ENCODE results near the gene EGLN3.

The EGLN3 gene

GRCh38 chr14:33962016-33962415 lies 11.1 kb upstream of the EGLN3 start:
- no peak for DNase-seq (ENCODE audit: low read depth)

- DNase-seq (ENCODE audit: low read depth) = no peak
Measured at GRCh38 chr14:33959692-33960151, 8.8 kb upstream of the EGLN3 start.

- DNase-seq (ENCODE audit: low read depth) = no peak
Measured at GRCh38 chr14:33958605-33959226, 7.8 kb upstream of the EGLN3 start.

DNA sequence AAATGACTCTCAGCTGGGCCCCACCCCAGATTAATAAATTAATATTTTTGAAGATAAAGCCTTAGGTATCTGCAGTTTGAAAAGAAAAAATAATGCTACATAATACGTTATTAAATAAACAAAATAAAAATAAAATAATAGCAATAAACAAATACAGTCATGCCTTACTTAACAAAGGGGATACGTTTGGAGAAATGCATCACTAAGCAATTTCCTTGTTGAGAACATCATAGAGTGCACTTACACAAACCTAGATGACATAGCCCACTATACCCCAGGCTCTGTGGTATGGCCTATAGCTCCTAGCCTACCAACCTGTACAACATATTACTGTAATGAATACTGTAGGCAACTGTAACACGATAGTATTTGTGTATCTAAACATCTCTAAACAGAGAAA lies 7.1 kb upstream of the EGLN3 start:
- DNase-seq (ENCODE audit: low read depth) = no peak

DNA sequence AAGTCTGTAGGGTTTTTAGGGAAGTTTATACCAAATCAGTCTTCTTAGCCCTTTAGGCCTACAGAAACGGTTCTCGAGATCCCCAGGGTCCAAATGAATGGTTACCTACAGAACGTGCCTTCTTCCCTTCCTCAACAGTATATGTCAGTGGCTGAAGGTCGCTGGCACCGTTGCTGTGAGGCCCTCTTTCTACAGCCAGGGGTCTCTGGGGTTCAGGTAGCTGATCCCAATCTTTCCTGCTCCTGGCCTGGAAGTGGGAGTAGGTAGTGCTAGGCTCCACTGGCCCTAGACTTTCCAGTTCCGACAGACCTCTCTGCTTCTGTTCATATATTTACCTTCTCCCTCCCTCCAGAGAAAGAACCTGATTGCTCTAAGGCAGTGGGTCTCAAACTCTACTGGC lies 6.4 kb upstream of the EGLN3 start:
- DNase-seq (ENCODE audit: low read depth) = no peak

- DNase-seq (ENCODE audit: low read depth) = no peak
Measured at GRCh38 chr14:33956640-33957039, 5.8 kb upstream of the EGLN3 start.

DNA sequence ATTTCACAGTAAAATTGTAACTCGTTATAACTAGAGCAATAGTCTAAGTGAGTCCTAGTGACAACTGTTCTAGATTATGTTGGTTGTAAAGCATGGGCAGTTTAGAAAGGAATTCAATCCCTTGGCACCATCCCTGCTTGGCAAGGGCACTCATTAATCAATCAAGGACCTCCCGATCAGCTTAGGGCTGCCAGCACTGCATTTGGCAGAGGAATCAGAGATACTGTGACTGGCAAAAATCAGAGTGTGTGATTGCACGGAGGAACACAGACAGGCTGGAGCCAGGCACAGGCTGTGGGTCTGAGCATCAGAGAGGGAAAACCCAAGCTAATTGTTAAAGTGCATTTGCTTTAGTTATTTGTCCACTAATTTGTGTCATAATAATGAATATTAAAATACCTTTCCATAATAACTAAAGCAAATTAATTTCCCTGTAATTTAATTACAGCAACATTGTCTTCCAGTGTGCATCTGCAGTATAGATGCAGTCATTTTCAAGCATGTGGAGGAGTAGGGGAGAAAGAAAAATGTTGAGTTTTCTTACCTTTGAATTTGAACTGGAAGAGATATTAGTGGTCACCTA lies 3.2 kb upstream of the EGLN3 start:
- DNase-seq (ENCODE audit: low read depth) = no peak

GRCh38 chr14:33952541-33952940 lies 1.7 kb upstream of the EGLN3 start:
- DNase-seq (ENCODE audit: low read depth) = no peak

DNA sequence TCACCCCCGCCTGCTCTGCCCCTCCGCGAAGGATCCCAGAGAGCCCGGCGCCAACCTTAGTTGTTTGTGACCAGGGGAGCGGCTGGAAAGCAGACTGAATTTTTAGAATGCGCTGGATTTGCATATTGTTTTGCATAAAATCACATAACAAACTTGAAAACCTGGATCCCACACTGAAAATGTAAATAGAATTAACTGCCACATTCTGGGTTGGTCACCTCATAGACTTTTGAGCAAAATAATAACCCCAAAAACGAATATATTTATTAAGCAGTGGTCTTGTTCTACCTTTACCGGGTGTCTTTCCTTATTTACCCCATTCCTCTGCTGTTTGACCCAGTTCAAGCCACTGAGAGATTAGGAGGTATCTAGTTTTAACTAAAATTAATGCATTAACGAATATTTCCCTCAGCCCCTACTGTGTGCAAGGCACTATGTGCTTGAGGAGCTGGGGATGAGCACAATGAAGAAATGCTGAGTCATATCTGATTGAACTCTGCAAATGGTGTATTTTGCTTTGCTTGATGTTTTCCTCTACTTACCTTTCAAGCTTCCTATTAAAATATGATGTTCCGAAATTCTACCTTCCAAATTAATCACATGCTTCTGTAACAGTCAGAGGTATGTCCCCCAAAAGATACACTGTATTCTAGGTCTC lies 438 bp upstream of the EGLN3 start:
- no peak for DNase-seq (ENCODE audit: low read depth)

DNA sequence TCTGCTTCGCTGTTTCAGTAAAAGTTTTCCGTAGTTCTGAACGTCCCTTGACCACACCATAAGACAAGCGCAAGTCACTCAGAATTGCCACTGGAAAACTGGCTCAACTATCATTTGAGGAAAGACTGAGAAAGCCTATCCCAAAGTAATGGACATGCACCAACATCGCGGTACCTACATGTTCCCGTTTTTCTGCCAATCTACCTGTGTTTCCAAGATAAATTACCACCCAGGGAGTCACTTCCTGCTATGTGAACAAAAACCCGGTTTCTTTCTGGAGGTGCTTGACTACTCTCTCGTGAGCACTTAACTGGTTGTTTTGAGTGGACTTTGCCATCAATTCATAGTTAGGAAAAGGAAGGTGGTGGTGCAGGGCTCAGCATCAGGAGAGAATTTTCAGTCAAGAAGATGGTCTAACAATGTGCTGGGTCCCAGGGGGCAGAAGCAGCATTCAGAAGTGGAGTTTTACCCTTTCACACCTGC lies 1.4 kb downstream of the EGLN3 start:
- no peak for DNase-seq (ENCODE audit: low read depth)

DNA sequence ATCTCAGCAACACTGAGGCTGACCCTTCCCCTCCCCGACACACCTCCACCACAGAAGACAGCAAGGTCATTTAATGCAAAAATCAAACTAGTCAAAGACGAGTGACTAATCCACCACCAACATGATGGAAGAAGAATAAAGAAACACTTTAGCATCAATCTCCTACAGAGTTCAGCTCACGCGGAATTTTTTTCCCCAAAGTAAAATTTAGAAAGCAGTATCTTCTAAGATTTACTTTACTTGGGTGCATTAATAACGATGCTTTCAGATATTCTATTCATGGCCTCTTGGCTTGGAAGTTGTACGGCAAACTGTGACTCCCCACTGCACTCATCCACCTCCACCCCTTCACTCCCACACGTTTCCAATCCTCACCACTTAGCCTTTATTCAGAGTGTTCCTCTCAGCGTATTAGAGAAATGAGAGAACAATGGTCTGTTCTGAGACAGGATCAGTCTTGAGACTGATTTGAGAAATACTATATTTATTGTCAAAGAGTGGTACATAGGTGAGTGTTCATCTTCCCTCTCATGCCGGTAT lies 1.9 kb downstream of the EGLN3 start:
- no peak for DNase-seq (ENCODE audit: low read depth)

GRCh38 chr14:33948145-33948868 lies 2.6 kb downstream of the EGLN3 start:
- no peak for DNase-seq (ENCODE audit: low read depth)

- DNase-seq (ENCODE audit: low read depth) = no peak
Measured at GRCh38 chr14:33946679-33947476, 4.0 kb downstream of the EGLN3 start.

- no peak for DNase-seq (ENCODE audit: low read depth)
Measured at GRCh38 chr14:33945210-33946088, 5.4 kb downstream of the EGLN3 start.

DNA sequence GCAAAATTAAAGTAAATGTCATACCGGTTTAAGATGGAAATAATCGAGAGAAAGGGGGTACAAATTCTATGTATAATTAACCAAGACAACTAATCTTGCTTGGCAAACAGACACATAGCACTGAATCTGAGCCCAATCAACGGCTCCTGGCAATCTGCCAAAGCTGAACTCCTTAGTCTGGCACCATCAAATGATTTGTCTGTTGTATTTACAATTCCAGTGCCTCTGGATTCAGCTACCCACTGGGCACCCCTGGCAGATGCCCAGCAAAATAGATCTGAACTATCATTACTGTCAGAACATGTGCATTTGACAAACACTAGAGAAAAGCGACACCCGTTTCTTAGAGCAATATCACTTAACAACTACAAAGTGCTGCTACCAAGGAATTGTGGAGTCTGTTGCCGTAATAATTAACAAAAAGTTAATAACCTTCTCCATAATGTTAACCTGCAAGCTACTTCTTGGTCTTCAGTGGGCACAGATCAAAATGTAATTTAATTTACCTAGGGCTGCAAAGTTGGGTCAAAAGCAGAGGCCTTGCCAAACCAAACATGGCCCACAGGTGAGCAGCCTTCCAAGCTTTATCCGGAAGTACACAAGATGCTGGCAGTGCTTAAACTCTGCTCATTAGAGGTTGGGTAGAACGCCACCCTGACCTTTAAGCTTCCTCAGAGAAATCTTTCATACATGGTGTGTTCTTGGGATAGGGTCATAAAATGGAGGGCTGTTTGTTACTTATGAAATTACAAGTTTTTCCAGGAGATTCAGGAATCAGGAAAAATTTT lies 7.6 kb downstream of the EGLN3 start:
- DNase-seq (ENCODE audit: low read depth) = no peak

- no peak for DNase-seq (ENCODE audit: low read depth)
Measured at GRCh38 chr14:33941718-33942117, 9.2 kb downstream of the EGLN3 start.

GRCh38 chr14:33940561-33941011 lies 10.3 kb downstream of the EGLN3 start:
- no peak for DNase-seq (ENCODE audit: low read depth)

DNA sequence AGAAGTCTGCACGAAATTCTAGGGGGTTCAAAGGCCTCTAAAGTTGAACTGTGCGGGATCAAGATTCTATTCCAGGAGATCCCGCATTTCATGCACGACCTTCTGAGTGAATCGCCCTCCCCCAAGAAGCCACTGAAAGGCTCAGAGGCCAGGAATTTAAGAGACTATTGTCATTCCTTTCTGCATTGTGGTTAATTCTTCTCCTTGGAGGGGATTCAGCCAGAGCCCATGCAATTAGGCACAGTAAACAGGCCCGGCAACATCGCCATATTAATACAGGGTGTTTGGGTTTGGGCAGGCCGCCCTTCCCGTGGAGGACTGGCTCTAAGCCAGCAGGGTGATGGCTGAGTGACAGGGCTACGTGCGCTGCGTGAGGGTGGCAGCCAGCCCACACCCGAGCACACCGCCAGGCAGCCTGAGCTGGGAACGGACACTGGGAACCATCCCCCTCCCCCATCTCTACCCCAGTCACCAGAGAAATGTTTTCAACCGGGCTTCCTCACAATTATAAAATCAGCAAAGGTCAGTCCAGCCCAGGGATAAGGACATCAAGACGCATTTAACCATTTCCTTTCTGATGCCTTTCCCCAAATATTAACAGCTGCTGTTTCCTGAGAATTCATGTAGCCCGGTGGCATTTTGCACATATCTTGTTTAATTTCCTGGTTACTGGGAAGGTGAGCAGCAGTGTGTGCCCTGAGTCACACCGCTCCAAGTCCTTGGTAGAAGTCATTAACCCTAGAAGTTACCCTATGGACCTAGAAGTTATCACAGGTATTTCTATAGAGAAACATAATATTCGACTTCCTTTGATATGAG lies 12.5 kb downstream of the EGLN3 start:
- DNase-seq (ENCODE audit: low read depth) = no peak

- no peak for DNase-seq (ENCODE audit: low read depth)
Measured at GRCh38 chr14:33936391-33936790, 14.5 kb downstream of the EGLN3 start.

All from stimulated activated CD8-positive, alpha-beta memory T cell treated with anti-CD3 and anti-CD28 coated beads, Interleukin-4, amount 100 ng/mL, for 24 hours (primary cell).